Breast epithelium (tissue), 3 donors: ENCODE results near the gene MBNL3.

Experiments used
- POLR2A ChIP-seq: fragments of 450-650 bp; IDR thresholded peaks from one replicate; pipeline ENCODE4 v1.6.1; 2016; ENCODE audit warnings: antibody characterized with exemption, mild to moderate bottlenecking, moderate library complexity
- TF ChIP-seq, protein P1 (sequence below), 3 donors: fragments of 450-650 bp; IDR thresholded peaks; one replicate each; pipeline ENCODE4 v1.5.1; 2016 to 2017; ENCODE audit warnings: antibody characterized with exemption in 3 of 3, mild to moderate bottlenecking in 3 of 3, moderate library complexity in 3 of 3

GRCh38 chrX:132532097-132532496 lies 43.3 kb upstream of the MBNL3 start:
- TF ChIP-seq POLR2A: no peak
- TF ChIP-seq, protein P1, sequence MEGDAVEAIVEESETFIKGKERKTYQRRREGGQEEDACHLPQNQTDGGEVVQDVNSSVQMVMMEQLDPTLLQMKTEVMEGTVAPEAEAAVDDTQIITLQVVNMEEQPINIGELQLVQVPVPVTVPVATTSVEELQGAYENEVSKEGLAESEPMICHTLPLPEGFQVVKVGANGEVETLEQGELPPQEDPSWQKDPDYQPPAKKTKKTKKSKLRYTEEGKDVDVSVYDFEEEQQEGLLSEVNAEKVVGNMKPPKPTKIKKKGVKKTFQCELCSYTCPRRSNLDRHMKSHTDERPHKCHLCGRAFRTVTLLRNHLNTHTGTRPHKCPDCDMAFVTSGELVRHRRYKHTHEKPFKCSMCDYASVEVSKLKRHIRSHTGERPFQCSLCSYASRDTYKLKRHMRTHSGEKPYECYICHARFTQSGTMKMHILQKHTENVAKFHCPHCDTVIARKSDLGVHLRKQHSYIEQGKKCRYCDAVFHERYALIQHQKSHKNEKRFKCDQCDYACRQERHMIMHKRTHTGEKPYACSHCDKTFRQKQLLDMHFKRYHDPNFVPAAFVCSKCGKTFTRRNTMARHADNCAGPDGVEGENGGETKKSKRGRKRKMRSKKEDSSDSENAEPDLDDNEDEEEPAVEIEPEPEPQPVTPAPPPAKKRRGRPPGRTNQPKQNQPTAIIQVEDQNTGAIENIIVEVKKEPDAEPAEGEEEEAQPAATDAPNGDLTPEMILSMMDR (IDR thresholded peaks at IDR 0.05): no peak
